Endothelial cell of umbilical vein (primary cell): Measurements from ENCODE around the gene CLEC16A. TPM values are rescaled to one million over a fixed set of nuclear protein-coding genes. Genes with fewer than 3 reads are reported as not detected.

ENCODE experiments used
- BruUV-seq: library from RNA; stranded (reverse); fragments of 400-500 nt; replicated peaks from 2 replicates; lab custom pipeline; 2021; lab: Mats Ljungman, UMichigan
- CTCF ChIA-PET: fragments of 300-600, 350-600 bp; sonication (Branson Sonifier 250); formaldehyde crosslinking; loops from one replicate; lab custom pipeline; 2021; ENCODE audit warnings: antibody characterized with exemption, inconsistent platforms; lab: Charles Lee
- POLR2A ChIA-PET: fragments of 300-600, 350-600 bp; sonication (Branson Sonifier 250); formaldehyde crosslinking; loops from one replicate; lab custom pipeline; 2021; ENCODE audit warnings: antibody characterized with exemption, inconsistent platforms; lab: Charles Lee
- DNase-seq: peaks from one replicate; pipeline ENCODE4 v3.0.0-alpha.2; 2011; ENCODE audit warnings: low read depth, low spot score
- FAIRE-seq: peaks from 2 replicates; lab custom pipeline; 2011; peaks lifted over from hg19 to GRCh38; lab: Jason Lieb, UNC
- H2AFZ ChIP-seq: 2 replicates; pipeline ENCODE4 v1.6.0; 2012; ENCODE audit warnings: low read depth, low read length, control low read depth, inconsistent platforms
- H3K27ac ChIP-seq: 2 replicates; pipeline ENCODE4 v1.5.1; 2011; ENCODE audit warnings: low read depth, mild to moderate bottlenecking, control low read depth, low read length, moderate library complexity; ENCODE audit not compliant: insufficient read depth
- H3K27me3 ChIP-seq, 2 experiments: 2 replicates each; pipeline versions ENCODE4 v1.6.0 to v1.6.1; 2011; ENCODE audit warnings: low read length in 2 of 2, mixed read lengths in 1 of 2; ENCODE audit not compliant: control insufficient read depth in 2 of 2, insufficient read depth in 2 of 2
- H3K36me3 ChIP-seq, 2 experiments: 2 replicates in 1 of 2; 3 replicates in 1 of 2; pipeline ENCODE4 v1.5.1; 2011; ENCODE audit warnings: low read length in 2 of 2, mild to moderate bottlenecking in 1 of 2, moderate library complexity in 1 of 2; ENCODE audit not compliant: control insufficient read depth in 2 of 2, insufficient read depth in 2 of 2; ENCODE audit errors: extremely low read depth in 1 of 2
- H3K4me1 ChIP-seq: 3 replicates; pipeline ENCODE4 v1.5.1; 2011; ENCODE audit warnings: mild to moderate bottlenecking, low read length; ENCODE audit not compliant: control insufficient read depth, insufficient read depth; ENCODE audit errors: extremely low read depth
- H3K4me2 ChIP-seq: 2 replicates; pipeline ENCODE4 v1.6.1; 2011; ENCODE audit warnings: low read length, control low read depth, mixed read lengths; ENCODE audit not compliant: insufficient read depth
- H3K4me3 ChIP-seq, 3 experiments: fragments of 200-600 bp in 1 of 3; sonication (generic), shearing (Covaris generic) in 1 of 3; replicated peaks in 1 of 3; 2 replicates each; pipeline ENCODE4 v1.5.1; 2011 to 2016; ENCODE audit warnings: control low read depth in 3 of 3, low read length in 3 of 3, mild to moderate bottlenecking in 2 of 3, inconsistent platforms in 1 of 3, low read depth in 1 of 3, moderate library complexity in 1 of 3; ENCODE audit not compliant: insufficient read depth in 1 of 3
- H3K79me2 ChIP-seq: 2 replicates; pipeline ENCODE4 v1.6.0; 2012; ENCODE audit warnings: low read length, inconsistent platforms; ENCODE audit not compliant: control insufficient read depth, insufficient read depth
- H3K9ac ChIP-seq: replicated peaks from 2 replicates; pipeline ENCODE3; 2011; ENCODE audit warnings: low read length, control low read depth; ENCODE audit not compliant: insufficient read depth; ENCODE audit errors: extremely low read depth
- H3K9me1 ChIP-seq: replicated peaks from 3 replicates; pipeline ENCODE4 v1.6.0; 2011; ENCODE audit warnings: mild to moderate bottlenecking, low read length; ENCODE audit not compliant: control insufficient read depth, insufficient read depth; ENCODE audit errors: extremely low read depth
- H3K9me3 ChIP-seq: replicated peaks from 2 replicates; pipeline ENCODE4 v1.5.1; 2012; ENCODE audit warnings: low read length, inconsistent platforms; ENCODE audit not compliant: control insufficient read depth, insufficient read depth
- H4K20me1 ChIP-seq: replicated peaks from 2 replicates; pipeline ENCODE3; 2011; ENCODE audit warnings: mild to moderate bottlenecking, low read length; ENCODE audit not compliant: control insufficient read depth, insufficient read depth; ENCODE audit errors: extremely low read depth
- FOS ChIP-seq: IDR thresholded peaks from 2 replicates; pipeline ENCODE4 v1.6.1; 2011; ENCODE audit warnings: mild to moderate bottlenecking, low read length, moderate library complexity, borderline replicate concordance; ENCODE audit not compliant: insufficient read depth
- GATA2 ChIP-seq: IDR thresholded peaks from 2 replicates; pipeline ENCODE4 v1.7.0; 2011; ENCODE audit warnings: low read depth, mild to moderate bottlenecking, moderate library complexity, mixed read lengths, low read length; ENCODE audit not compliant: insufficient read length, insufficient read depth
- JUN ChIP-seq: IDR thresholded peaks from 2 replicates; pipeline ENCODE4 v1.6.1; 2011; ENCODE audit warnings: borderline replicate concordance, low read depth; ENCODE audit not compliant: insufficient read length, insufficient read depth
- POLR2AphosphoS5 ChIP-seq: IDR thresholded peaks from 2 replicates; pipeline ENCODE4 v1.6.1; 2012; ENCODE audit warnings: low read depth, mild to moderate bottlenecking, control low read depth, low read length, moderate library complexity; ENCODE audit not compliant: insufficient read depth
- dilution Hi-C: fragments of 300-500 bp; cut with MboI; formaldehyde crosslinking; loops from one replicate; pipeline ENCODE4 v1.15.0; 2019; ENCODE audit warnings: low sequenced_read_pairs; ENCODE audit not compliant: extremely low pct_ligation_motif_present
- intact Hi-C: fragments of 100-400 bp; cut with micrococcal nuclease; formaldehyde crosslinking; loops from one replicate; pipeline ENCODE4 v1.10.0; 2022
- polyA plus RNA-seq, 4 experiments: library from polyadenylated mRNA; depleted of rRNA in 3 of 4; stranded (reverse) in 3 of 4; unstranded in 1 of 4; fragments of >200 nt; gene quantifications; 2 replicates each; pipeline versions ENCODE4 v1.2.1 to v1.2.3, GENCODE V29; 2011 to 2012; ENCODE audit warnings: missing spikeins in 1 of 4
- total RNA-seq: library from RNA; stranded (reverse); gene quantifications from 2 replicates; pipeline ENCODE4 v1.2.3, GENCODE V29; 2021
- TF ChIP-seq, protein P1 (sequence below), 2 donors: IDR thresholded peaks; 1 replicate in 1 of 2; 2 replicates in 1 of 2; pipeline ENCODE4 v1.5.1; 2011; ENCODE audit warnings: low read length in 2 of 2, mild to moderate bottlenecking in 2 of 2, moderate library complexity in 2 of 2, control low read depth in 1 of 2, inconsistent platforms in 1 of 2, low read depth in 1 of 2; ENCODE audit not compliant: insufficient read depth in 1 of 2; ENCODE audit errors: extremely low read depth in 1 of 2

CLEC16A gene
- total and polyA plus RNA-seq, 2 donors (not counting 3 experiments of a cell fraction or from before 2014, with no cell fraction given): 11.4 to 23.3 TPM

DNA sequence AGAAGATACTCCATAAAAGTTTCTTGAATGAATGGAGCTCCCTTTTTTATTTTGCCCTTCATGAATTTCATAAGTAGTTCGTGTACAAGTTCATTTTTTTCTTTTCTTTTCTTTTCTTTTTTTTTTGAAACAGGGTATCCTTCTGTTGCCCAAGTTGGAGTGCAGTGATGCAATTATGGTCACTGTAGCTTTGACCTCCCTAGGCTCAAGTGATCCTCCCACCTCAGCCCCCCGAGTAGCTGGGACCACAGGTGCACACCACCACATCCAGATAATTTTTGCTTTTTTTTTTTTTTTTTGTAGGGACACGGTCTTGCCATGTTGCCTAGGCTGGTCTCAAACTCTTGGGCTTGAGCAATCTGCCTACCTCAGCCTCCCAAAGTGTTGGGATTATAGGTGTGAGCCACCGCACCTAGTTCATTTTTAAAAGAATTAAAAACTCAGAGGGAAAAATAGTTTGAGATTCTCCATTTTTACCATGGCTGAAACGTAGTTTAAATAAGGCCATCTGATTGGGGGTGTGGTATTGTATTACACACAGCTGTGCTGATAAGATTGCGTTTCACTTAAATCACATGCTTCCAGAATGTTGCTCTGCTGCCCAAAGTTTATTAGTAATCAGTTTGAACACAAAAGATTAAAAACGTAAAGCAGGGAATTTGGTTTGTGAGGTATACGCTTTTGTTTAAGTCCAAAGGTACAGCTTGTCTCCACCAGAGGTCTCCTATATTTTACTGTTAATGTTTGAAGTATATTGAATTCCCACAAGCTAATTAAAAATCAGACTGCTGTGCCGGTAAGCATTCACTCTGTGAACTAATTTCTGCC, 157.5 kb downstream of the CLEC16A start:
- ChIA-PET CTCF (interaction anchor here (0.8 to 1.5 kb wide), 11 partner anchors 27 to 255 kb away, joined by 3 to 7 read pairs (median 5); partner anchors contain the start of gene SOCS1), POLR2A (interaction anchor here (1.2 kb wide), 1 partner anchor 154 kb away, joined by 3 read pairs; the partner anchor contains the start of gene SOCS1)
- BruUV-seq: no TSS peak
- Histone ChIP-seq H3K4me1 (peaks cover 31% of the 10 kb centered on the region), H3K27ac (peak overlapping the region; percentile 63), H3K79me2 (no peaks in the 10 kb centered on the region), H3K9ac (no peak overlapping the region), H3K4me2 (no peak overlapping the region), H3K27me3 (no peaks in the 10 kb centered on the region), H2AFZ (no peak overlapping the region), H3K36me3 (no peaks in the 10 kb centered on the region), H4K20me1 (no peaks in the 10 kb centered on the region), H3K9me3 (no peaks in the 10 kb centered on the region), H3K9me1 (no peaks in the 10 kb centered on the region), H3K4me3 (no peak overlapping the region)
- DNase-seq (peak; percentile 91), FAIRE-seq (peak; percentile 78)
- dilution Hi-C loops: no loop called here
- intact Hi-C loops: loop anchor here (1.0 to 5.0 kb wide), 4 partner anchors 31 to 154 kb away; partner anchors contain the start of gene SOCS1
- TF ChIP-seq GATA2: peak; percentile 43
- no peak for TF ChIP-seq FOS
- TF ChIP-seq POLR2AphosphoS5: no peak
- TF ChIP-seq, protein P1, sequence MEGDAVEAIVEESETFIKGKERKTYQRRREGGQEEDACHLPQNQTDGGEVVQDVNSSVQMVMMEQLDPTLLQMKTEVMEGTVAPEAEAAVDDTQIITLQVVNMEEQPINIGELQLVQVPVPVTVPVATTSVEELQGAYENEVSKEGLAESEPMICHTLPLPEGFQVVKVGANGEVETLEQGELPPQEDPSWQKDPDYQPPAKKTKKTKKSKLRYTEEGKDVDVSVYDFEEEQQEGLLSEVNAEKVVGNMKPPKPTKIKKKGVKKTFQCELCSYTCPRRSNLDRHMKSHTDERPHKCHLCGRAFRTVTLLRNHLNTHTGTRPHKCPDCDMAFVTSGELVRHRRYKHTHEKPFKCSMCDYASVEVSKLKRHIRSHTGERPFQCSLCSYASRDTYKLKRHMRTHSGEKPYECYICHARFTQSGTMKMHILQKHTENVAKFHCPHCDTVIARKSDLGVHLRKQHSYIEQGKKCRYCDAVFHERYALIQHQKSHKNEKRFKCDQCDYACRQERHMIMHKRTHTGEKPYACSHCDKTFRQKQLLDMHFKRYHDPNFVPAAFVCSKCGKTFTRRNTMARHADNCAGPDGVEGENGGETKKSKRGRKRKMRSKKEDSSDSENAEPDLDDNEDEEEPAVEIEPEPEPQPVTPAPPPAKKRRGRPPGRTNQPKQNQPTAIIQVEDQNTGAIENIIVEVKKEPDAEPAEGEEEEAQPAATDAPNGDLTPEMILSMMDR (IDR thresholded peaks at IDR 0.05; ENCODE audit: extremely low read depth in 1 of 2, insufficient read depth in 1 of 2, low read depth in 1 of 2, low read length in 2 of 2): peak in 1 of 2 donors; percentile 12
- TF ChIP-seq JUN: no peak
